Esophagus squamous epithelium (tissue), 4 donors: ENCODE measurements around the gene MFSD12.

Experiments
- POLR2A ChIP-seq, 4 donors: fragments of 450-650 bp; IDR thresholded peaks; one replicate each; pipeline ENCODE4 v1.6.1; 2017; ENCODE audit warnings: antibody characterized with exemption in 4 of 4, mild to moderate bottlenecking in 4 of 4, moderate library complexity in 3 of 4
- TF ChIP-seq, protein P1 (sequence below), 6 experiments: fragments of 450-650 bp in 4 of 6; fragments of 200-600 bp in 2 of 6; sonication (generic) in 2 of 6; IDR thresholded peaks; one replicate each; pipeline ENCODE4 v1.5.1; 2016 to 2019; ENCODE audit warnings: antibody characterized with exemption in 6 of 6, mild to moderate bottlenecking in 4 of 6, moderate library complexity in 4 of 6

DNA sequence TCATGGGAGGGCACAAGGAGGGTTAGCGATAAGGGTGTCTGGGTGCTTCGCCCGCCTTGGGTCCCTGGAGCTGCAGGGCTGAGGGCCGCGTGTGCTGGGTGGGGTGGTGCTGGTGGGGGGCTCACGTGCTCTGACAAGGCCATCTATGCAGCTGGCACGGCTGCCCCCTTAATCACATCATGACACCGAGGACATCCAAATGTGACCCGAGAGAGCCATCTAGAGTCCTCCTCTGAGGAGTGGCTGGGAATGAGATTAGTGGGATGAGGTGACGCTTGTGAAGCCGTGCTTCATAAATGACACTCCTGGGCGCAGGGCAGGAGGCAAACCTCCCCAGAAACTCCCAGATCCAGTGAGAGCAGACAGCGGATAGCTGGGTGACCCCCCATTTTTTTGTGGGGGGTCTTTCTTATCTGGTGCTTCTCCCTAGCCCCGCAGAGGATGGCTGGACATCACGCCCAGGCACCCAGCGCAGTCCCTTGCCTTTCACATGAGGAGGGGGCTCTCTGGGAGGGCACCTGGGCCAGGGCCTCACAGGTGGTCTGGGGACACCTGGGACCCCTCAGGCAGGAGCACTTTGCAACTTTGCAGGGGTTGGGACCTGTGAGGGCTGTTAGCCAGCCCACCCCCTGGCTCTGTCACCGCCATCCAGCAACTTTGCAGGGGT is 44.7 kb downstream of the MFSD12 start:
- TF ChIP-seq, protein P1, sequence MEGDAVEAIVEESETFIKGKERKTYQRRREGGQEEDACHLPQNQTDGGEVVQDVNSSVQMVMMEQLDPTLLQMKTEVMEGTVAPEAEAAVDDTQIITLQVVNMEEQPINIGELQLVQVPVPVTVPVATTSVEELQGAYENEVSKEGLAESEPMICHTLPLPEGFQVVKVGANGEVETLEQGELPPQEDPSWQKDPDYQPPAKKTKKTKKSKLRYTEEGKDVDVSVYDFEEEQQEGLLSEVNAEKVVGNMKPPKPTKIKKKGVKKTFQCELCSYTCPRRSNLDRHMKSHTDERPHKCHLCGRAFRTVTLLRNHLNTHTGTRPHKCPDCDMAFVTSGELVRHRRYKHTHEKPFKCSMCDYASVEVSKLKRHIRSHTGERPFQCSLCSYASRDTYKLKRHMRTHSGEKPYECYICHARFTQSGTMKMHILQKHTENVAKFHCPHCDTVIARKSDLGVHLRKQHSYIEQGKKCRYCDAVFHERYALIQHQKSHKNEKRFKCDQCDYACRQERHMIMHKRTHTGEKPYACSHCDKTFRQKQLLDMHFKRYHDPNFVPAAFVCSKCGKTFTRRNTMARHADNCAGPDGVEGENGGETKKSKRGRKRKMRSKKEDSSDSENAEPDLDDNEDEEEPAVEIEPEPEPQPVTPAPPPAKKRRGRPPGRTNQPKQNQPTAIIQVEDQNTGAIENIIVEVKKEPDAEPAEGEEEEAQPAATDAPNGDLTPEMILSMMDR (IDR thresholded peaks at IDR 0.05): no peak
- TF ChIP-seq POLR2A (IDR thresholded peaks at IDR 0.05): no peak
